ENCODE results near the gene TMEM243.
"Not testable (repeated sequence)": the region's sequence is repeated elsewhere in the genome, so short reads cannot be mapped to it uniquely, and the experiment has no call there.

The TMEM243 gene

GRCh38 chr7:87210506-87210905 lies 9.0 kb downstream of the TMEM243 start:
- DNase-seq = no peak

DNA sequence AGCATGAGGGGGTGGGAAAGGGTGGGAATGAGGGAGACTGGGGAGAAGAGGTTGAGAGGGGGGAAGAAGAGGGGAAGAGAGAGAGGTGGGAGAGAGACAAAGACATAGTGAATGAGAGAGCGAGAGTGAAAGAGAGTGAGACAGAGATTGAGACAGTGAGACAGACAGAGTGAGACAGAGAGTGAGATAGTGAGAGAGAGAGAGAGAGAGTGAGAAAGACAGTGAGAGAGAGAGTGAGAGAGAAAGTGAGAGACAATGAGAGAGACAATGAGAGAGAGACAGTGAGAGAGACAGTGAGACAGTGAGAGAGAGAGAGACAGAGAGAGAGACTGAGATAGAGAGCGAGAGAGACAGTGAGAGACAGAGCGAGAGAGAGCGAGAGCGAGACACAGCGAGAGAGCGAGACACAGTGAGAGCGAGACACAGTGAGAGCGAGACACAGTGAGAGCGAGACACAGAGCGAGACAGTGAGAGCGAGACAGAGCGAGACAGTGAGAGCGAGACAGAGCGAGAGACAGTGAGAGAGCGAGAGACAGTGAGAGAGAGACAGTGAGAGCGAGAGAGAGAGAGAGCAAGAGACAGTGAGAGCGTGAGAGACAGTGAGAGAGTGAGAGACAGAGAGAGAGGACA lies 10.1 kb downstream of the TMEM243 start:
- DNase-seq = no peak

DNA sequence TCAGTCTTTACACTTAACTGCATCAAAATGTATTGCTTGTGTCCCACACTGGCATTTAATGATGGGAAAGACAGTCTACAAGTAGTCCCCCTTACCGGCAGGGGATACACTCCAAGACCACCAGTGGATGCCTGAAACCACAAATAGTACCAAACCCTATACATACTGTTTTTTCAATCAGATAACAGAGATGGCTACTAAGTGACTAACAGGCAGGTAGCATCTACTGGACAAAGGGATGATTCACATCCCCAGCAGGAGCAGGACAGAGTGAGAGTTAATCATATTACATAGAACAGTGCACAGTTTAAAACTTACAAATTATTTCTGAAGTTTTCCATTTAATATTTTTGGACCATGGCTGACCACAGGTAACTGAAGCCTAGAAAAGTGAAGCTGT lies 13.2 kb downstream of the TMEM243 start:
- no peak for DNase-seq

DNA sequence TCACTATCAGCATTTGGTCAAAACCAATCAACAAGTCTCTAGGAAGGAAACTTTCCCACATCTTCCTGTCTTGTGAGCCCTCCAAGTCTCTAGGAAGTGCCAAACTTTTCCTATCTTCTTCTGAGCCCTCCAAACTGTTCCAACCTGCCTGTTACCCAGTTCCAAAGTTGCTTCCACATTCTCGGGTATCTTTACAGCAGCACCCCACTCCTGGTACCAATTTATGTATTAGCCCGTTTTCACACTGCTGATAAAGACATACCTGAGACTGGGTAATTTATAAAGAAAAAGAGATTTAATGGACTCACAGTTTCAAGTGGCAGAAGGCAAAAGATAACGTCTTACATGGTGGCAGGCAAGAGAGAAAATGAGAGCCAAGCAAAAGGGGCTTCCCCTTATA lies 13.8 kb downstream of the TMEM243 start:
- not testable (repeated sequence) for DNase-seq

DNA sequence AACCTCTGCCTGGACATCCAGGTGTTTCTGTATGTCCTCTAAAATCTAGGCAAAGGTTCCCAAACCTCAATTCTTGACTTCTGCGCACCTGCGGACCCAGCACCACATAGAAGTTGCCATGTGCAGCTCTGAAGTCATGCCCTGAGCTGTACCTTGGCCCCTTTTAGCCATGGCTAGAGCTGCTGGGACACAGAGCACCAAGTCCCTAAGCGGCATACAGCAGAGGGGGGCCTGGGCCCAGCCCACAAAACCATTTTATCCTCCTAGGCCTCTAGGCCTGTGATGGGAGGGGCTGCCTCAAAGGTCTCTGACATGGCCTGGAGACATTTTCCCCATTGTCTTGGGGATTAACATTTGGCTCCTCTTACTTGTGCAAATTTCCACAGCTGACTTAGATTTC lies 14.6 kb downstream of the TMEM243 start:
- no peak for DNase-seq

DNA sequence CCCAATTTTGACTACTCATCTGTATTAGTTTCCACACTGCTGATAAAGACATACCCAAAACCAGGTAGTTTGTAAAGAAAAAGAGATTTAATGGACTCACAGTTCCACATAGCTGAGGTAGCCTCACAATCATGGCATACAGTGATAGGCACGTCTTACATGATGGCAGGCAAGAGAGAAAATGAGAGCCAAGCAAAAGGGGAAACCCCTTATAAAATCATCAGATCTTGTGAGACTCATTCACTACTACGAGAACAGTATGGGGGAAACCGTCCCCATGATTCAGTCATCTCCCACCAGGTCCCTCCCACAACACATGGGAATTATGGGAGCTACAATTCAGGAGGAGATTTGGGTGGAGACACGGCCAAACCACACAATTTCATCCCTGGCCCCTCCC lies 15.6 kb downstream of the TMEM243 start:
- not testable (repeated sequence) for DNase-seq

GRCh38 chr7:87202705-87203104 lies 16.8 kb downstream of the TMEM243 start:
- no peak for DNase-seq

- no peak for DNase-seq
Observed at GRCh38 chr7:87202208-87202607, 17.3 kb downstream of the TMEM243 start.

- DNase-seq = no peak
Observed at GRCh38 chr7:87199700-87200450, 19.7 kb downstream of the TMEM243 start.

GRCh38 chr7:87199241-87199640 lies 20.3 kb downstream of the TMEM243 start:
- no peak for DNase-seq

- no peak for DNase-seq
Observed at GRCh38 chr7:87193912-87194311, 25.6 kb downstream of the TMEM243 start.

DNA sequence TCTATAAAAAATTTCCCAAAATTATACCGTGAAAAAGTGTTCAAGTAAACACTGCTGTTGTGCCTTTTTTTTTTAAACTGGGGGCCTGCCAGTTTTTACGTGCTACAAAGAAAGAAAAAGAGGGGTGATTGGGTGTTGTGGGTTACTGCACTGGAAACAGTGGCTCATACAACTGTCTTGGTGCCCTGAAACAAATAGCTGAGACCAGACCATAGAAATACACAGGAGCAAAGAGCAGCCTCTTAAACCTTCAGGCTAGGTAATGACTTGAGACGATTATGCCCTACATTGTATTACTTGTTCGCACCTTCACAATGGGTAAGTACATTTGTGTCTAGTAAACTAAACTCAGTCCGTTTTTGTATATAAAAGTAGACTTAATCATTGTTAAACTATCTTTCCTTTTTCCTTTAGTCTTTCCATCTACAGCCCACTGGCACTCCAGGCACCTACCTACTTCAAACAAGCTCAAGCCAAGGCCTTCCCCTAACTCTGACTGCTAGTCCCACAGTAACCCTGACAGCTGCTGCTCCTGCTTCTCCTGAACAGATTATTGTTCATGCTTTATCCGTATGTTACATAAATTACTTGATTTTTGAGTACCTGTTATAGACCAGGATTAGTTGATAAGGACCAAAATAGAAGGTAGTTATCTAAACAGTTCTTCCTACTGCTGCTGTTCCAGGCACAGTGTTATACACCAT lies 26.6 kb downstream of the TMEM243 start:
- no peak for DNase-seq

GRCh38 chr7:87190783-87191182 lies 28.7 kb downstream of the TMEM243 start:
- no peak for DNase-seq

- no peak for DNase-seq
Observed at GRCh38 chr7:87188930-87189329, 30.6 kb downstream of the TMEM243 start.

DNA sequence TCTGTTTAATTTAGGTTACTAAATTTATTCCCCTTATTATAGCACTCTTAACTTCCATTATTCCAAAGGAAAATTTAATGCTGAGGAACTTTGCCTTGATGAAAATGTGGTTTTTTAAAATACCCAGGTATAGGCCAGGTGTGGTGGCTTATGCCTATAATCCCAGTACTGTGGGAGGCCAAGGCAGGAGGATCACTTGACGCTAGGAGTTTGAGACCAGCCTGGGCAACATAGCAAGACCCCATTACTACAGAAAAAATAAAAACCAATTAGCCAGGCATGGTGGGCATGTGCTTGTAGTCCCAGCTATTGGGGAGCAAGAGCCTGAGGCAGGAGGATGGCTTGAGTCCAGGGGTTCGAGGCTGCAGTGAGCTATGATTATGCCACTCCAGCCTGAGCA lies 32.4 kb downstream of the TMEM243 start:
- no peak for DNase-seq

GRCh38 chr7:87179180-87179579 lies 40.4 kb downstream of the TMEM243 start:
- DNase-seq = no peak

DNA sequence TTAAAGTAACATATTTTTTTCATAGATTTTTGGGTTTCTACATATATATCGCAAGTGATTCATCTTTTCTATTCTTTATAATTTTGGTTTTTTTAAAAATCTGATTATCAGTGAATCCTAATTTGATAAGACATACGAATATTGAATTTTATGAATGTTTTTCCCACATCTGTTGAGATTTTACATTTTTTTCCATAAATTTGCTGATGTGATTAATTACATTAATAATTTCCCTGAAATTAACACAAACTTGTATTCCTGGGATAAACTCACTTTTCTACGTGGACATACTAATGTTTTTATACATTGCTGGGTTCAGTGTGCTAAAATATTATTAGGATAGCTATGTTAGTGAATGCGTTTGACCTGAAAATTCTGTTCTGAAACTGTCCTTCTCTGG lies 41.2 kb downstream of the TMEM243 start:
- DNase-seq = no peak

DNA sequence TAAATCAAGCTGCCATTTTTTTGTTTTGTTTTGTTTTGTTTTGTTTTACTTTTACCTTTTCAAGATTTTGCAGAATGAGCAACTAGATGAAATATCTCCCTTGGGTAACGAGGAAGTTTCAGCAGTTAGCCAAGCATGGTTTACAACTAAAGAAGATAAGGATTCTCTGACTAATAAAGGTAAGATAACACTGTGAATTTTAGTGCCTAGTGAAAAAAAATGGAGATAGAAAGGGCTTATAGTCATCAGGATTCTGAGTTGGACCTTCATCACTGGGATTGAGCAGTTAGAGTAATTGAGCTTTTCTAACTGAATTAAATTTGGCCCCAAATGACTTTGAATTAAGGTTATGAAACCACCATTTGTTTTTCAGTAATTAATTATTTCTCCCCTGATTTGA lies 46.1 kb downstream of the TMEM243 start:
- DNase-seq = no peak

- DNase-seq = no peak
Observed at GRCh38 chr7:87171282-87171934, 48.1 kb downstream of the TMEM243 start.

DNA sequence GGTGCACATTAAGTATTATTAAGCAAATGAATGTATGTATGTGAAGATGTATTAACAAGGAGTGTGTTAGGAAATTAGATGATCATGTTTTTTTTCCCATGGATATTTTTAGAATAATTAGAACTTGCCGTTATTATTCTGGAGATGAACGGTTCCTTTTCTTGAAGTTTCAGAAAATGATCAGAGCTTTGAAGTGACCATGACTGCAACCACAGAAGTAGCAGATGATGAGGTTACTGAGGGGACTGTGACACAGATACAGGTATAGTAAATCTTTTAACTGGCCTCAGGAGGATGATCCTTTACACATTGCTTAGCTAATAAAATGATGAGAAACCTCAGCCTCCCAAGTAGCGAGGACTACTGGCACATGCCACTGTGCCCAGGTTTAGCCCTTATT lies 48.7 kb downstream of the TMEM243 start:
- DNase-seq = no peak

- DNase-seq = no peak
Observed at GRCh38 chr7:87164433-87164832, 55.1 kb downstream of the TMEM243 start.

DNA sequence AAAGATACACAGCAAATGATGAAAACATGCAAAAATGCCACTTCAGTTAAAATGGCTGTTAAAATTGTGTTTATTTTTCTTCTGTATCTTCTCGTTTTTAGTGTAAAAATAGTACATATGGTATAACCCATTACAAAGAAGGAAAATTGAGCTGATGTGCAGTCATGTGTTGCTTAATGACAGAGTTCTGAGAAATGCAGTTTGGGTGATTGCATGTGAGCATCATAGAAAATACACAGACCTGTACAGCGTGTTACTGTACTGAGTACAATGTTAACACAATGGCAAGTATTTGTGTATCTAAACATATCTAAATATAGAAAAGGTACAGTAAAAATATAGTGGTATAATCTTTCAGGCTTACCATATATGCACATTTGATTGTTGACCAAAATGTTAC lies 60.0 kb downstream of the TMEM243 start:
- DNase-seq = no peak

GRCh38 chr7:87156709-87157108 lies 62.8 kb downstream of the TMEM243 start:
- DNase-seq = no peak

- DNase-seq = no peak
Observed at GRCh38 chr7:87155788-87156187, 63.7 kb downstream of the TMEM243 start.
